Fibroblast of gingiva (primary cell): ENCODE results near the gene ZNF574.
"Not testable (repeated sequence)": the region's sequence is repeated elsewhere in the genome, so short reads cannot be mapped to it uniquely, and the experiment has no call there.

Experiments
- DNase-seq: peaks from one replicate; pipeline ENCODE4 v3.0.0-alpha.2; 2011; ENCODE audit warnings: low read depth

ZNF574 gene

GRCh38 chr19:42075616-42076379 lies at the start of gene ZNF574:
TSS of gene ZNF574 (plus strand) at chr19:42076166. CDS start at chr19:42078607, 2,441 bp downstream.
- DNase-seq, result peak; percentile 99

- DNase-seq, result no peak
Measured at GRCh38 chr19:42028304-42029216, 47.4 kb upstream of the ZNF574 start.

GRCh38 chr19:42030645-42031440 lies 45.1 kb upstream of the ZNF574 start:
- no peak for DNase-seq

- no peak for DNase-seq
Measured at GRCh38 chr19:42032431-42032830, 43.5 kb upstream of the ZNF574 start.

- DNase-seq, result no peak
Measured at GRCh38 chr19:42033413-42033812, 42.6 kb upstream of the ZNF574 start.

- peak; percentile 42 for DNase-seq
Measured at GRCh38 chr19:42034640-42035391, 41.1 kb upstream of the ZNF574 start.

- DNase-seq, result no peak
Measured at GRCh38 chr19:42037649-42038048, 38.3 kb upstream of the ZNF574 start.

- no peak for DNase-seq
Measured at GRCh38 chr19:42038666-42039065, 37.3 kb upstream of the ZNF574 start.

GRCh38 chr19:42040031-42040430 lies 35.9 kb upstream of the ZNF574 start:
- no peak for DNase-seq

- DNase-seq, result not testable (repeated sequence)
Measured at GRCh38 chr19:42040491-42040890, 35.5 kb upstream of the ZNF574 start.

- no peak for DNase-seq
Measured at GRCh38 chr19:42042455-42043170, 33.4 kb upstream of the ZNF574 start.

- DNase-seq, result no peak
Measured at GRCh38 chr19:42045575-42045974, 30.4 kb upstream of the ZNF574 start.

- DNase-seq, result no peak
Measured at GRCh38 chr19:42048992-42049391, 27.0 kb upstream of the ZNF574 start.

- no peak for DNase-seq
Measured at GRCh38 chr19:42051166-42052115, 24.5 kb upstream of the ZNF574 start.

- no peak for DNase-seq
Measured at GRCh38 chr19:42052241-42052863, 23.6 kb upstream of the ZNF574 start.

GRCh38 chr19:42053037-42053935 lies 22.7 kb upstream of the ZNF574 start:
- DNase-seq, result no peak

- no peak for DNase-seq
Measured at GRCh38 chr19:42054205-42054604, 21.8 kb upstream of the ZNF574 start.

- DNase-seq, result no peak
Measured at GRCh38 chr19:42057846-42058245, 18.1 kb upstream of the ZNF574 start.
